ENCODE results near the gene RASGEF1B.

RASGEF1B gene

DNA sequence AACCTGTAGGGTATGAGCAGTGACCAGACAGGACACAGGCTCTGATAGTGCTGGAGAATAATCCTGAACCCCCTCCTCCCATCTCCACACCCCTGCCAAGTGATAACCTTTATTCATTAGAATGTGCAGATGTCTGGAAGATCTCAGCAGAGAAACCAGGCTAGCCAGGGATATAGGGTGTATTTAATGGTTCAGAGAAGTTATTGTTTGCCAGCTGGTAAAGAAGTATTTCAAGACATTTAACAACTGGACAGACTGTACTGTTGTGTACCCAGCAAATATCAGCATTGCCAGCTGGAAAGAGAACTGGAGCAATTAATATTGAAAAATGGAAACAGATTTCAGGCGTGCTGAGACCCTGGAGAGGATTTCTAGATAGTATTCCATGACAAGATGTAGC lies 94.5 kb downstream of the RASGEF1B start:
- H3K36me3 ChIP-seq (ENCODE audit: control insufficient read depth in 2 of 2, insufficient read depth in 2 of 2, low read length in 2 of 2) = no peaks in the 10 kb centered on the region
- H3K9me3 ChIP-seq (ENCODE audit: control insufficient read depth in 2 of 2, low read length in 2 of 2) = no peaks in the 10 kb centered on the region
- H3K27ac ChIP-seq (ENCODE audit: low read depth in 2 of 2, low read length in 2 of 2) = no peak overlapping the region
- H3K4me3 ChIP-seq (ENCODE audit: low read length in 2 of 2) = no peak overlapping the region
- no peaks in the 10 kb centered on the region for H3K27me3 ChIP-seq (ENCODE audit: control insufficient read depth in 2 of 2, insufficient read depth in 2 of 2, low read length in 2 of 2)
- no peaks in the 10 kb centered on the region for H3K4me1 ChIP-seq (ENCODE audit: control insufficient read depth in 2 of 2, insufficient read depth in 2 of 2, low read length in 2 of 2)
- no peak overlapping the region for H3K9ac ChIP-seq (ENCODE audit: low read depth in 1 of 2, low read length in 2 of 2)

DNA sequence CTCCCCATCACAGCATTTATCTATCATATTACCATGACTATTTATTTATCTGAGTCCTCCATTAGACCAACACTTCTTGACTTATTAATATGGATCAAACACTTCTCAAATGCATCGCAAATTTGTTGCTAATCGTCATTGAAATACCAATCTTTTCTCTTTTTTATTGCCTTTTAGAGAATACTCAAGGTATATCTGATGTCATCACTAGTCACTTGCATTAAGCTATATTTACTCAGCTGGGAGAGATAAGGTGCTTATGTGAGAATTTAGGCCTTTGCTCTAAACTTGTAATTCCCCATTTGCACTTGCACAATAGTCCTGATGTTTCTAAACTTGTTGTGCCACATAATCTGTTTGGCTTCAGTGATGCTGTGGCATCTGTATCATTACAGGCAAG lies 95.0 kb downstream of the RASGEF1B start:
- H3K9me3 ChIP-seq (ENCODE audit: control insufficient read depth in 2 of 2, low read length in 2 of 2) = no peaks in the 10 kb centered on the region
- no peaks in the 10 kb centered on the region for H3K4me1 ChIP-seq (ENCODE audit: control insufficient read depth in 2 of 2, insufficient read depth in 2 of 2, low read length in 2 of 2)
- no peak overlapping the region for H3K4me3 ChIP-seq (ENCODE audit: low read length in 2 of 2)
- no peak overlapping the region for H3K27ac ChIP-seq (ENCODE audit: low read depth in 2 of 2, low read length in 2 of 2)
- no peak overlapping the region for H3K9ac ChIP-seq (ENCODE audit: low read depth in 1 of 2, low read length in 2 of 2)
- H3K27me3 ChIP-seq (ENCODE audit: control insufficient read depth in 2 of 2, insufficient read depth in 2 of 2, low read length in 2 of 2) = no peaks in the 10 kb centered on the region
- H3K36me3 ChIP-seq (ENCODE audit: control insufficient read depth in 2 of 2, insufficient read depth in 2 of 2, low read length in 2 of 2) = no peaks in the 10 kb centered on the region

Measured in mucosa of rectum (tissue), 2 donors.